ENCODE measurements around the gene ZNF718.
"Not testable (repeated sequence)": the region's sequence is repeated elsewhere in the genome, so short reads cannot be mapped to it uniquely, and the experiment has no call there.

ZNF718 gene

GRCh38 chr4:124275-125081 is at the start of gene ZNF718:
ZNF718 (plus strand) TSS chr4:124501; CDS start chr4:124671, 170 bp downstream.
- ATAC-seq: peak; percentile 66
- TF ChIP-seq ZNF70 (CRISPR knock-in tag; IDR thresholded peaks at IDR 0.05) (no peak), TCF4 (CRISPR knock-in tag; IDR thresholded peaks at IDR 0.05; ENCODE audit: borderline replicate concordance) (no peak), ZFP30 (CRISPR knock-in tag; IDR thresholded peaks at IDR 0.05) (no peak), PPARA (CRISPR knock-in tag; IDR thresholded peaks at IDR 0.05; ENCODE audit: borderline replicate concordance) (no peak), ZNF565 (CRISPR knock-in tag; conservative IDR thresholded peaks at IDR 0.05; ENCODE audit: low read depth) (no peak), ZFP3 (CRISPR knock-in tag; IDR thresholded peaks at IDR 0.05) (peak; percentile 55; the same call in 1 of the 2 replicates)

GRCh38 chr4:85951-86350 is 38.4 kb upstream of the ZNF718 start:
- no peak for TF ChIP-seq ZNF70 (CRISPR knock-in tag; IDR thresholded peaks at IDR 0.05)
- ATAC-seq: no peak

- not testable (repeated sequence) for ATAC-seq
Measured at GRCh38 chr4:86559-87324, 37.6 kb upstream of the ZNF718 start.

GRCh38 chr4:98386-98785 is 25.9 kb upstream of the ZNF718 start:
- TF ChIP-seq TOX (CRISPR knock-in tag; IDR thresholded peaks at IDR 0.05; ENCODE audit: borderline replicate concordance) (no peak), ZNF8 (CRISPR knock-in tag; IDR thresholded peaks at IDR 0.05) (no peak), ISL1 (CRISPR knock-in tag; IDR thresholded peaks at IDR 0.05) (no peak), CREB5 (CRISPR knock-in tag; IDR thresholded peaks at IDR 0.05; ENCODE audit: low read depth) (no peak), POU6F1 (CRISPR knock-in tag; IDR thresholded peaks at IDR 0.05; ENCODE audit: borderline replicate concordance, low read depth) (no peak)
- ATAC-seq: no peak

GRCh38 chr4:99863-100262 is 24.4 kb upstream of the ZNF718 start:
- ATAC-seq: no peak
- no peak for TF ChIP-seq ZFP3 (CRISPR knock-in tag; IDR thresholded peaks at IDR 0.05)
- TF ChIP-seq CSDC2 (CRISPR knock-in tag; IDR thresholded peaks at IDR 0.05): no peak
- no peak for TF ChIP-seq ZNF8 (CRISPR knock-in tag; IDR thresholded peaks at IDR 0.05)
- TF ChIP-seq GLIS3 (CRISPR knock-in tag; IDR thresholded peaks at IDR 0.05): no peak
- TF ChIP-seq ARNTL (CRISPR knock-in tag; IDR thresholded peaks at IDR 0.05; ENCODE audit: borderline replicate concordance, low read depth): no peak
- no peak for TF ChIP-seq PPARA (CRISPR knock-in tag; IDR thresholded peaks at IDR 0.05; ENCODE audit: borderline replicate concordance)
- no peak for TF ChIP-seq ISL1 (CRISPR knock-in tag; IDR thresholded peaks at IDR 0.05)
- TF ChIP-seq SNAI2 (CRISPR knock-in tag; IDR thresholded peaks at IDR 0.05): no peak
- no peak for TF ChIP-seq ZFP30 (CRISPR knock-in tag; IDR thresholded peaks at IDR 0.05)
- TF ChIP-seq TOX (CRISPR knock-in tag; IDR thresholded peaks at IDR 0.05; ENCODE audit: borderline replicate concordance): no peak
- TF ChIP-seq RARB (CRISPR knock-in tag; IDR thresholded peaks at IDR 0.05): no peak
- no peak for TF ChIP-seq TSHZ2 (CRISPR knock-in tag; IDR thresholded peaks at IDR 0.05)
- no peak for TF ChIP-seq BACH2 (CRISPR knock-in tag; IDR thresholded peaks at IDR 0.05; ENCODE audit: borderline replicate concordance)
- TF ChIP-seq ZC3H10 (CRISPR knock-in tag; IDR thresholded peaks at IDR 0.05): no peak
- TF ChIP-seq CREB5 (CRISPR knock-in tag; IDR thresholded peaks at IDR 0.05; ENCODE audit: low read depth): no peak
- TF ChIP-seq POU6F1 (CRISPR knock-in tag; IDR thresholded peaks at IDR 0.05; ENCODE audit: borderline replicate concordance, low read depth): no peak
- TF ChIP-seq ESRRG (CRISPR knock-in tag; IDR thresholded peaks at IDR 0.05): no peak
- TF ChIP-seq ZNF565 (CRISPR knock-in tag; conservative IDR thresholded peaks at IDR 0.05; ENCODE audit: low read depth): no peak
- no peak for TF ChIP-seq OSR1 (CRISPR knock-in tag; IDR thresholded peaks at IDR 0.05)
- no peak for TF ChIP-seq PATZ1 (CRISPR knock-in tag; IDR thresholded peaks at IDR 0.05; ENCODE audit: borderline replicate concordance)

Measured in SK-N-SH treated with all-trans-retinoic acid at 6 μM for 48 hours (cell line).